NCI-H1436 (cell line): ENCODE data around the gene MBL2.

Source experiments
- DNase-seq: peaks from one replicate; lab custom pipeline; 2025; lab: John Stamatoyannopoulos, UW

MBL2 gene

GRCh38 chr10:52740155-52740549 lies 32.4 kb downstream of the MBL2 start:
- no peak for DNase-seq

DNA sequence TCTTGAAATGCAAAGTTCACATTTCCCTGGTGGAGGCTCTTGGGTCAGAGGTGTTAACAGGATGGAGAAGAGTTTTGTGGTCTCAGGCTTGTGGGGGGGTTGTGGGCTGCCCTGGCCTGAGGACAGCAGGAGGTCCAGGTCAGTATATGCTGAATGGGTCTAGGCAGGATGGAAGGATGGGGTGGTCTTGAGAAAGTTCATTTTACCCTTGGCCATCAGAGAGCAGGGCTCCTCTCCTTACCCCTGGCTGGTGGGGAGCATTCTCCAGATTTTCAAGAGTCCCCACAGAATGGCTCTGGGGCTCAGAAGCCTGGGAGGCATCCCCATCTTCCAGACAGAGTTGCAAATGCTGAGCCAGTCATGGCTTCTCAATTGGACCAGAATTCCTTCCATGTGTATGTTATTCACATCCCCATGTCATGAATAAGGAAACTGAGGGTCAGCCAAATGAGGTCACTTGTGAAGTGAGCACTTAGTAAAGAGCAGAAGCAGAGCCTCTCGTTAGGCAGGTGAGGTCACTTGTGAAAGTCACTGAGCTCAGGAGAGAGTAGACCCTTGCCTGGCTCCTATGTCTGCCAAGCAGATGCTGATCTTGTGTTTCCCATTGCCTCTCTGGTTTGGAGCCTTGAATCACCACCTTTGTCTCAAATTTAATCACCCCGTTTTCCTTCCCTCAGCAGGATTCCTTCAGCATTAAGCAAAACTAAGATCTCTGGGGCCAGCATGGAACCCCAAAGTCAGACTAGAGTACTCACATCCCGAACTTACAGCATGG lies 33.0 kb downstream of the MBL2 start:
- DNase-seq, result no peak

- no peak for DNase-seq
Measured at GRCh38 chr10:52738951-52739350, 33.6 kb downstream of the MBL2 start.

DNA sequence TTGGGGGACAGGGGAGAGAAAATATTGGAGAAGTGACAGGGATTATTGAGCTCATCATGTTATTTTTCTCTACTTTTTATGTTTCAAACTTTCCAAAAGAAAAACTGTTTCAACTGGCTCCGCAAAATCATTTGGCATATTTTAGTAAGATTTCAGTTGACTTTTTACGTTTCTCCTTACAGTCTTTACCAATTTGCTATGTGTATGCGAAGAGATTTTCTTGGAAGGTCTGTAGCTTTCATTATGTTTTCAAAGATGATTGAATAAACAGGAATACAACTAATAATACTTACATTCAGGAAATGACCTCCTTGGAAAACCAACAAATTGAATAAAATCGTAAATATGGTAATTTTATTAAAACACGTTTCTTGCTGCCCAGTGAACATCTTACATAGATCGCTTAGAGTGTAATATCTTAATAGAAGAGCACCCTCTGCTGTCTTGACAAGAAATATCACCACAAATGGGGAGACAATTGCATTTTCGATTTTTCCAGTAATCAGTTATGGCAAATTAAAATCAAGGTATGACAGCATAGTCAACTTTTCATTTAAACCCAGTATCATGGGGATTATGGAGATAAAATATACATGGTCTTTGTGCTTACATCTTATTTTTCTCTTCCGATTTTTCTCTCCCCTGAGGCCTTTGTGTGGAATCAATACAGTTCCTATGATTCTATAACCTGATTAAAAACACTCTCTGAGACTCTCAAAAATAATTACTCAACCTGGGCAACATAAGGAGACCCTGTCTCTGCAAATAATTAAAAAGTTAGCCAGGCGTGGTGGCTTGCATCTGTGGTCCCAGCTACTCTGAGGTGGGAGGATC lies 43.1 kb downstream of the MBL2 start:
- DNase-seq, result no peak

- no peak for DNase-seq
Measured at GRCh38 chr10:52720018-52720417, 52.6 kb downstream of the MBL2 start.
